A204.1 (cell line): ENCODE measurements around the gene GLYAT.
"Not testable (repeated sequence)": the region's sequence is repeated elsewhere in the genome, so short reads cannot be mapped to it uniquely, and the experiment has no call there.

Experiments
- FAIRE-seq: peaks from 2 replicates; lab custom pipeline; 2012; peaks lifted over from hg19 to GRCh38; lab: Jason Lieb, UNC

Gene GLYAT

GRCh38 chr11:58742981-58743880 is 11.5 kb upstream of the GLYAT start:
- FAIRE-seq = no peak

DNA sequence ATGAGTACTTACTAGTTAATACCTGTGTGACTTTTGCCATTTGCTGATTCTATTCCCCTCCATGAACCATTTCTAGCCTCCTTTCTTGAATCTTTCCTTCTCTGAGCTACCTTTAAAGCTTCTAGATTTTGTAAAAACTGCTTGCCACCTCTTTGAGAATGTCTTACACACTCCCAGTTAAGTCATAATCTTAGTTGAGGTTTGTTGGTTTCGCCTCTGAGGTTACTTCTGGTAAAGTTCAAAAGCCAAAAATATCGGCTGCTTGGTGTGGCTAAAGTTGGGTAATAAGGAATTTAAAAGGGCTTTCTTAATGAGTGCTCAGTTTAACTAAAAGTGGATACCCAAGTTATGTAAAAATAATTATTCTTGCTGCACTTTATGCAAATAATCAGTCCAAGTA is 10.4 kb upstream of the GLYAT start:
- FAIRE-seq = no peak

- no peak for FAIRE-seq
Observed at GRCh38 chr11:58741127-58741526, 9.4 kb upstream of the GLYAT start.

DNA sequence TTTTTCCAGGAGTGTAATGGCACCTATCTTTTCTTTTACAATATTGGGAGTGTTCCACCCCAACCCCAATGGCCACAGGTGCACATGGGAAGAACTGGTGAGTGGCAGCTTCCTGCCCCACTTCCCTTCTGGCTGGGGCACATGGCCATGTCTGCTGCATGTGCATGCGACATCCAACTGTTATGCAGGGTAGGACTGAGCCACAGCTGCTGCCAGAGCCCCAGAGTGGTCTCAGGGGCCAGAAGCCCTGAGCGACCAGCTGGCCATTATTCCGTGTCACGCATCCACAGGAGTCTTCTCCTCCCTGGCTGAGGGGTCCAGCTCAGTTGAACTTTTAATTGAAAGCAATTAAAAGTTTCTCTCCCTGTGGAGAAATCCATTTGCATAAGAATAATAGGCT is 8.7 kb upstream of the GLYAT start:
- no peak for FAIRE-seq

DNA sequence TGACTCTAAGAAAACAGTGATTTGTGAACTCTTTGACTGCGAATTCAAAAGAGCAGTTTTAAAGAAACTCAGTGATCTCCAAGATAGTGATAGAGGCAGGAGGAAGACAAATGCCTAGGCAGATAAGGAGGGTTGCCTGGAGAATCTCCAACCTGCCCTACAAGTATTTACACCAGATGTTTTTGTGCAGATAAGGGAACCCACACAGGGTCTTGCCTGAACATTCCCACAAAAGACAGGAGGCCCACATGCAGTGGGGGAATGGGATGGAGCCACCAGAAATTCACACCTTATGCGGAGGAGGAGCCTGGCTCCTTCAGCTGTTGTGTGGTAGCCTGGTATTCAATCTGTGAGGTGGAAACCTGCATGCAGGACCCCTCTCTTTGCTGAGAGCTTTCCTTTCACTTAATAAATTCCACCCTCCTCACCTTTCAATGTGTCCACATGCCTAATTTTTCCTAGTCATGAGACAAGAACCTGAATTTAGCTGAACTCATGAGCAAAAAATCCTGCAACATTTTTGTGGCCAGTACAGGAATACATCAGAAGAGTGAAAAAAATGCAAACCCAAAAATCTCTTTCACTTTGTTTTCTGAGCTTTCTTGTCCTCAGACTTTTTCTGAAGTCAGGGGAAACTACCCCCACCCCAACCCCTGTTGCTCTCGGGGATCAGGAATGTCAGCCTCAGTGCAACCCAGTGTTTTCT is 8.1 kb upstream of the GLYAT start:
- FAIRE-seq = no peak

GRCh38 chr11:58734681-58735490 is 3.1 kb upstream of the GLYAT start:
- no peak for FAIRE-seq

GRCh38 chr11:58730507-58731089 is 1.1 kb downstream of the GLYAT start:
- FAIRE-seq = no peak

- no peak for FAIRE-seq
Observed at GRCh38 chr11:58727415-58727797, 4.3 kb downstream of the GLYAT start.

DNA sequence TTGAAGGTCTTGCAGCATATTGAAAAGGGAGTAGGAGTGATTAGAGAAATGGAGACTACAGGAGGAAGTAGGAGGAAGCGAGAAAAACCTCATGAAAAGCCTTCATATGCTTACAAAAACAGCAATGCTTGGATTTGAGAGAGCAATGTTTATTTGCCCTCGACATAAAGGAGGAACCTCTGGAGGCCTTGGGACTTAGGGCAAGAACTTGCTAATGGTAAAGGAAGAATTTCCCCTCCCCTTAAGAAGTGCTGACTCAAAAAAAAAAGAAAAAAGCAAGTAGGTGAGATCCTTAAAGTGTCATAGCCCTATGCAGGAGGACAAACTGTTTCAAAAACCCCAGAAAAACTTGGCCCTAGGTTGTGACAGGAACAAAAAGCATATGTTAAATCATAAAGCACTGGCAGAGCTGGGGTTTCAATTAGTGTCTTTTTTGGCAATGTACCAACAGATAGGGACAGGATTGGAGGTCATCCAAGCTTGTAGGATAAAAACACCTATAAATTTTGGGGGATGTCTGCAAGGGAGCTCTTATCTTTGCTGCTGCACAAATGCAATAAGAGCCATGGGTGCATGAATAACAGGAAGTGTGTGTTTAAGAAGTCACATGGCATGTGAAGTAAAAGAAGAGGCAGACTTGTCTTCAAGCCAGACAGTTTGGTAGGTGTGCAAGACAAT is 4.9 kb downstream of the GLYAT start:
- FAIRE-seq = no peak

DNA sequence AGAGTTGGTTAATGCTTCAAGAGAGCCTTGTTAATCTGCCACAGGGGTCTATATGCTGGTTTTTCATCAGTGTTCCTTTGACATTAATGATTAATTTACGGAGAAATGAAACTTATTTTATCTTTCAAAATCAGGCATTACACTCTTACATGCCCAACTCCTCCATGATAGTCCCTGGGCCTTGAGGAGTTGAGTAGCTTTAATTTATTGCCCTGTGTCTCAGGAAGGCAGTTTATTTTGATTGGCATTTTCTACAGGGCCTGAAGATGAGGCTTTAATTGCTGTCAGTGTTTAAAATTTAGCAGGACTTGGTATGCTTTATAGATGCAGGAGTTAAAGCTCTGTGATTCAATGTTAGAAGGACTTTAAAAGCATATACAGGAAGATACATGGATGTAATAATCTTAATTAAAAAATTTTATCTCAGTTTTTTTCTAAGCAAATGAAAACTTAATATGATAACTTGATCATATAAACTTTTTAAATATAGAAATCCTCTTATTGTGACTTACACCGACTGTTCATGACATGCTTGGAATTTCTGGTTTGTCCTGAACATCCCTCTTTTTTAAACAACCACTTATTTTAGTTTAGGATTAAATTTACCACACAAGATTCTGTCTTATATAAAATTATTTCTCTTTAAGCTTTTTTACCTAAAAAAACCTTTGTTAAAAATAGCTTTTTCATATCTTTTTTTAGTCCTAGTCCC is 12.2 kb downstream of the GLYAT start:
- FAIRE-seq = no peak

DNA sequence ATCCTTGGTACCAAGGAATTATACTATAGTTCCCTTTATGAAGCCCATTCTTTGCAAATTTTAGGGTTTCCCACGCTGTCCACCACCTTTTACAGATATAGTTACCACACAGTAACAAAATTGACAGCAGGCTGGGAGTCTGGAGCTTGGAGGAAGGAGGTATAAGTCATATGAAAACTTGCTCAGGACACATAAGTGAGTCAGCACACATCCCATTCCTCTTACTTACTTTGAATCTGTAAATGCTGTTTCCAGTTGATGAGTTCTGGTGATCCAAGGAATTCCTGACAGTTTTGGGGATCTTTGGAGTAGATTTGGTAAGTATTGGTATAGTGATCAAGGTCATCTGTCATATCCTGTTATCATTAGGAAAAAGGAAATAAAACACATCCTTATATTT is 19.2 kb downstream of the GLYAT start:
- FAIRE-seq = no peak

GRCh38 chr11:58711832-58712231 is 19.9 kb downstream of the GLYAT start:
- no peak for FAIRE-seq

DNA sequence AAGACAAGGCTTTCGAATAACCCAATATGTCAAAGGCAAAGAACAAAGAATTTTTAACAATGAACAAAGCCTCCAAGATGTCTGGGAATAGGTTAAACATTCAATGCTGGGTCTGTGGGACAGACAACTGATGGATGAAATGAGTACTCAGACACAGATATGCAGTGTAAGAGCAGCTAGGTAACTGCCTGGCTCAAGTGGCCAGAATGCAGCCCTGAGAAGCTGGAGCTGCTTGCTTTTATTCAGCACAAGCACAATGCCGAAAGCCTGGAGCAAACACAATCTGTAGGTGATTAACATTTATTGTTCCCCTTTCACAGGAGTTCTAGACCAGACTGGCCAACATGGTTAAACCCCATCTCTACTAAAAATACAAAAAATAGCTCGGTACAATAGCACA is 24.0 kb downstream of the GLYAT start:
- no peak for FAIRE-seq

- not testable (repeated sequence) for FAIRE-seq
Observed at GRCh38 chr11:58696825-58697224, 34.9 kb downstream of the GLYAT start.

DNA sequence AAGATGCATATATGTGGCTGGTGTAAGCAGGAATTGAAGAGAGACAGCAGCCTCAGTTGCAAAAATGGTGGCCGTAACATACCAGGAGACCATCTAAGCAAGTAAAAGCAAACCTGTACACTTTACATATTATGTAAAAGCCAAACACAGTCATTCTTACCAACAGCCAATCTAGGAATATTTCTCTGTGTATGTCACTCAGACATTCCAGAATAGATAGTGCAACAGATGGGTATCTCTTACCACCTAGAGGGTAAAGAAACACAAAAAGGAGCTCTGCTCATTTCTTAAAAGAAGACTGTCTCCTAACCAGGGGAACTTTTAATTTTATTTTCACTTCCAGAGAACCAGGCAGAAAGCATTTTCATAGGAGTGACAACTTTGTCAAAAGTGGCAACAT is 38.7 kb downstream of the GLYAT start:
- FAIRE-seq = no peak

DNA sequence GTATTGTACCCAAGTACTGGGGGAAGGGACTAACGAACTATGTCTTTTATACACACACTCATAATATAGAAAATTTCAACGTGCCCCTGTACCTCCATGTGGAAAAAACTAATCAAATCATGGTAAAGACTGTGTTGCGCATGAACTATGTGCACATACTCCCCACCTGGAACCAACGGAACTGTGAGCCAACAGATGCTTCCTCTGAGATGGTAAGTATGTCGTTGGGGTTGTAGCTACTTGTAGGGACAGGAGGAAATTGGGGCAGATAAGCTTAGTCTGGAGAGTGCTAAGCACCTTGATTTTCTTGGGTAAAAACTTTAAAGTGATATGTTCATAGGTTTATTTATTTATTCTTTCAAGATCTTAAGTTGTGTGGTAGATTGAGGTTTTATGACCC is 40.1 kb downstream of the GLYAT start:
- FAIRE-seq = no peak

- no peak for FAIRE-seq
Observed at GRCh38 chr11:58688789-58689503, 42.8 kb downstream of the GLYAT start.

DNA sequence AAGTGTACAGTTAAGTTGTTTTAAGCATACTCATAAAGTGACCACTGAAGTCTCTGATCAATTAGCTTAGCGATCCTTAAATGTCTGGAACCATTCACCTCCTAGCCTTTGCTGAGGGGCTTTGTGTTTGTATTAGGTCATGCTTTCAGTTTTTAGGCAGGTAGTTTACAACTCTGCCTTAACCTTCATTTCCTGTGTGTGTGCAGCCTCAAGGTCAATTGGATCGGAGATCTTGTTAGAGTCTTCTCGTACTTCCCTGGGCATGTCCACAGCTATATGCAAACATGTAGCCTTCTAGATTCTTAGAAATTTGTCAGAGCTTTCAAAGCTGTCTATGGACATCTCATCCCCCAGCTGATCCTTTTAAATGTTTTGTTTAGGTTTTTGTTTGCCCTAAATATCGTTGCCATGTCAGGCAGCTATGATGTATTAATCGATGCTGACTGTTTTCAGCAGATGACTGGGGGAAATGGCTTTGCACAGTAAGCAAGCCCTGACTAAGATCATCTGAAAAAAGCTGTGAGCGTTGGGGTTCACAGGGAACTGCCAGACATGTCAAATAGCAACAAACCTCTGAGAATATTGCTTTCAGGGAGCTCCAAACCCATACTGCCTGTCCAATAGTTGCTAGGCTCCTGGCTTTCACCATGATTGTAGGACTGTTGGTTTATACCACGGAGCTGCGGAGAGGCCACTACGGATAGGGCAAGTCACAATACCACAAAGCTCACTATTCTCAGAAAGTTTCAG is 45.6 kb downstream of the GLYAT start:
- no peak for FAIRE-seq

DNA sequence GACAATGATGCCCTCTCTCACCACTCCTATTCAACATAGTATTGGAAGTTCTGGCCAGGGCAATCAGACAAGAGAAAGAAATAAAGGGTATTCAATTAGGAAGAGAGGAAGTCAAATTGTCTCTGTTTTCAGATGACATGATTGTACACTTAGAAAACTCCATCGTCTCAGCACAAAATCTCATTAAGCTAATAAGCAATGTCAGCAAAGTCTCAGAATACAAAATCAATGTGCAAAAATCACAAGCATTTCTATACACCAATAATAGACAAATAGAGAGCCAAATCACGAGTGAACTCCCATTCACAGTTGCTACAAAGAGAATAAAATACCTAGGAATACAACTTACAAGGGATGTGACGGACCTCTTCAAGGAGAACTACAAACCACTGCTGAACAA is 49.1 kb downstream of the GLYAT start:
- FAIRE-seq = not testable (repeated sequence)

DNA sequence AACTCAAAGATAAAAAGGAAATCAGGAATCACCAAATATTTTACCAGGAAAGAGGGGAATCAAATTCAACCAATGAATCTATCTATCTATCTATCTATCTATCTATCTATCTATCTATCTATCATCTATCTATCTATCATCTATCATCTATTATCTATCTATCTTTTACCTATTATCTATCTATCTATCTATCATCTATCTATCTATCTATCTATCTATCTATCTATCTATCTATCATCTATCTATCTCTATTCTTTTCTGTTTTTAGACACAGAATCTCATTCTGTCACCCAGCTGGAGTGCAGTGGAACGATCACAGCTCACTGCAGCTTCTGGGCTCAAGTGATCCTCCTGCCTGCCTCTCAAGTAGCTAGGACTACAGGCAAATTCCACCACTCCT is 54.2 kb downstream of the GLYAT start:
- not testable (repeated sequence) for FAIRE-seq
